K562 (cell line): ENCODE data around the gene SULT1E1. TPM values are rescaled to one million over a fixed set of nuclear protein-coding genes. Genes with fewer than 3 reads are reported as not detected.

Experiments
- ATAC-seq: fragments of 200-7000 bp; cut with Tn5 transposase; 3 replicates; pipeline ENCODE4 v1.9.1; 2020; ENCODE audit warnings: moderate library complexity
- BruUV-seq: library from RNA; stranded (reverse); fragments of 400-500 nt; replicated peaks from 2 replicates; lab custom pipeline; 2021; lab: Mats Ljungman, UMichigan
- CTCF ChIA-PET: fragments of 300-600 bp; formaldehyde crosslinking; extraction: SDS; loops from one replicate; lab custom pipeline; 2021; ENCODE audit warnings: low intra/inter-chr PET ratio; lab: Yijun Ruan, JAX
- POLR2A ChIA-PET: fragments of 300-600, 350-650 bp; sonication (Branson Sonifier 250); formaldehyde crosslinking; extraction: SDS; loops from one replicate; lab custom pipeline; 2021; ENCODE audit warnings: antibody characterized with exemption, inconsistent platforms; lab: Yijun Ruan, JAX
- DNase-seq, 4 experiments: peaks; one replicate each; pipeline versions ENCODE4 v3.0.0 to v3.0.0-alpha.2; 2011 to 2018; ENCODE audit warnings: low spot score in 3 of 4, mixed read lengths in 3 of 4; ENCODE audit errors: extremely low read depth in 1 of 4
- FAIRE-seq: peaks from 2 replicates; lab custom pipeline; 2011; peaks lifted over from hg19 to GRCh38; lab: Jason Lieb, UNC
- H2AFZ ChIP-seq: 2 replicates; pipeline ENCODE4 v1.6.0; 2011; ENCODE audit warnings: low read depth, low read length, control low read depth, inconsistent platforms
- H3K27ac ChIP-seq: fragments of 200-600 bp; 3 replicates; pipeline ENCODE4 v1.8.0; 2011; ENCODE audit warnings: low read depth, mild to moderate bottlenecking, control low read depth, inconsistent platforms, low read length, moderate library complexity, mixed read lengths; ENCODE audit errors: extremely low read depth
- H3K27me3 ChIP-seq, 2 experiments: fragments of 300-600 bp in 1 of 2; 2 replicates in 1 of 2; 3 replicates in 1 of 2; pipeline versions ENCODE4 v1.6.0 to v1.8.0; 2011; ENCODE audit warnings: inconsistent platforms in 2 of 2, low read length in 2 of 2, mild to moderate bottlenecking in 1 of 2, mixed read lengths in 1 of 2, moderate library complexity in 1 of 2; ENCODE audit not compliant: control insufficient read depth in 2 of 2, insufficient read depth in 2 of 2
- H3K36me3 ChIP-seq: fragments of 300-600 bp; 3 replicates; pipeline ENCODE4 v1.8.0; 2011; ENCODE audit warnings: mild to moderate bottlenecking, low read length, inconsistent platforms; ENCODE audit not compliant: control insufficient read depth, insufficient read depth
- H3K4me1 ChIP-seq, 2 experiments: fragments of 200-600 bp in 1 of 2; replicated peaks in 1 of 2; 2 replicates in 1 of 2; 3 replicates in 1 of 2; pipeline versions ENCODE4 v1.5.1 to v1.8.0; 2011; ENCODE audit warnings: inconsistent platforms in 2 of 2, low read length in 2 of 2, mild to moderate bottlenecking in 1 of 2, mixed read lengths in 1 of 2, moderate library complexity in 1 of 2; ENCODE audit not compliant: control insufficient read depth in 2 of 2, insufficient read depth in 2 of 2
- H3K4me2 ChIP-seq: 2 replicates; pipeline ENCODE4 v1.6.1; 2011; ENCODE audit warnings: low read length, control low read depth, inconsistent platforms, mixed read lengths; ENCODE audit not compliant: insufficient read depth
- H3K4me3 ChIP-seq: fragments of 200-600 bp; sonication (generic), shearing (Covaris generic); 2 replicates; pipeline ENCODE4 v1.5.1; 2016; ENCODE audit warnings: control low read depth, inconsistent platforms
- H3K79me2 ChIP-seq: fragments of 200-600 bp; 3 replicates; pipeline ENCODE4 v1.8.0; 2011; ENCODE audit warnings: low read length, inconsistent platforms; ENCODE audit not compliant: control insufficient read depth, insufficient read depth
- H3K9ac ChIP-seq, 2 experiments: 2 replicates each; pipeline versions ENCODE4 v1.6.0 to v1.6.1; 2011; ENCODE audit warnings: low read depth in 2 of 2, low read length in 2 of 2, control low read depth in 1 of 2, inconsistent platforms in 1 of 2, mild to moderate bottlenecking in 1 of 2, mixed read lengths in 1 of 2; ENCODE audit not compliant: insufficient read depth in 1 of 2
- H3K9me1 ChIP-seq: one replicate; pipeline ENCODE4 v1.6.0; 2011; ENCODE audit warnings: inconsistent platforms, mild to moderate bottlenecking, low read length, moderate library complexity; ENCODE audit not compliant: control insufficient read depth, insufficient read depth
- H3K9me3 ChIP-seq: replicated peaks from 2 replicates; pipeline ENCODE4 v1.5.1; 2011; ENCODE audit warnings: low read depth, low read length, inconsistent platforms; ENCODE audit not compliant: control insufficient read depth, insufficient read depth
- H4K20me1 ChIP-seq: replicated peaks from 2 replicates; pipeline ENCODE4 v1.6.1; 2011; ENCODE audit warnings: low read length, inconsistent platforms, mixed read lengths; ENCODE audit not compliant: control insufficient read depth, insufficient read depth
- GTF2A2 ChIP-seq: IDR thresholded peaks from 2 replicates; pipeline ENCODE4 v1.6.1; 2016; ENCODE audit warnings: mild to moderate bottlenecking, missing genetic modification characterization, missing compliant biosample characterization
- MNT ChIP-seq, 2 experiments: fragments of 450-650 bp; conservative IDR thresholded peaks; 2 replicates each; pipeline ENCODE4 v1.6.1; 2017; ENCODE audit warnings: mild to moderate bottlenecking in 2 of 2, moderate library complexity in 2 of 2
- SIRT6 ChIP-seq: IDR thresholded peaks from one replicate; pipeline ENCODE4 v1.6.1; 2012; ENCODE audit warnings: low read depth, mild to moderate bottlenecking, control low read depth, inconsistent platforms, low read length, moderate library complexity
- TAL1 ChIP-seq: fragments of 450-650 bp; IDR thresholded peaks from 2 replicates; pipeline ENCODE4 v1.6.1; 2016; ENCODE audit warnings: mild to moderate bottlenecking
- ZNF140 ChIP-seq: fragments of 250-450 bp; sonication (Bioruptor Pico); IDR thresholded peaks from 2 replicates; pipeline ENCODE4 v1.8.0; 2021; ENCODE audit warnings: moderate library complexity, mild to moderate bottlenecking, inconsistent platforms
- ZNF212 ChIP-seq: fragments of 450-650 bp; formaldehyde crosslinking; IDR thresholded peaks from 2 replicates; pipeline ENCODE4 v1.4.0; 2020; ENCODE audit warnings: mild to moderate bottlenecking
- WGBS: fragments of 100-300 bp; shearing (Covaris generic); methylation state at CpG from one replicate; pipeline ENCODE4 v1.1.6; 2016; ENCODE audit warnings: low coverage, mixed read lengths; ENCODE audit not compliant: insufficient coverage; ENCODE audit errors: missing lambda C conversion rate; 5-methylcytosine and 5-hydroxymethylcytosine counted together
- in situ Hi-C: fragments of 300-500 bp; cut with MboI; formaldehyde crosslinking; loops from 4 replicates; pipeline ENCODE4 v1.15.0; 2018; ENCODE audit warnings: inconsistent platforms, mixed read lengths
- intact Hi-C: fragments of 100-400 bp; cut with micrococcal nuclease; formaldehyde crosslinking; loops from 2 replicates; pipeline ENCODE4 v1.14.2; 2022
- polyA plus RNA-seq, 8 experiments: library from polyadenylated mRNA; depleted of rRNA in 4 of 8; stranded (reverse) in 5 of 8; unstranded in 3 of 8; fragments of >200 nt; fragmentation: Nextera tagmentation in 2 of 8; fragmentation: Illumina TruSeq in 1 of 8; extraction: Ambion mirVana in 2 of 8; extraction: Trizol in 1 of 8; gene quantifications; 2 replicates each; pipeline versions ENCODE4 v1.2.1 to v1.2.3, GENCODE V29; 2011 to 2014; ENCODE audit warnings: inconsistent platforms in 1 of 8, missing spikeins in 1 of 8
- total RNA-seq, 7 experiments: library from RNA; depleted of rRNA in 6 of 7; stranded (reverse); fragments of >200 nt in 6 of 7; fragmentation: Illumina TruSeq in 2 of 7; extraction: Trizol in 2 of 7; gene quantifications; 2 replicates each; pipeline versions ENCODE4 v1.2.1 to v1.2.3, GENCODE V29; 2011 to 2021; ENCODE audit warnings: low replicate concordance in 1 of 7
- TF ChIP-seq, protein P1 (sequence below): fragments of 250-450 bp; sonication (Bioruptor Pico); IDR thresholded peaks from 2 replicates; pipeline ENCODE4 v1.4.0; 2020; ENCODE audit warnings: borderline replicate concordance

The SULT1E1 gene
- total and polyA plus RNA-seq, 9 of the 15 experiments (the other 6 are each of a cell fraction or from before 2014, with no cell fraction given) = not detected

GRCh38 chr4:69877453-69877852 lies 17.5 kb upstream of the SULT1E1 start (continued):
- no peak for TF ChIP-seq MNT (conservative IDR thresholded peaks at IDR 0.05)

- Histone ChIP-seq H3K27ac (no peak overlapping the region), H3K9me1 (no peaks in the 10 kb centered on the region), H3K79me2 (no peaks in the 10 kb centered on the region), H3K4me1 (no peaks in the 10 kb centered on the region), H3K9ac (no peak overlapping the region), H2AFZ (no peak overlapping the region), H3K4me3 (no peak overlapping the region), H3K36me3 (no peaks in the 10 kb centered on the region), H4K20me1 (no peaks in the 10 kb centered on the region)
- in situ Hi-C loops = no loop called here
- intact Hi-C loops = no loop called here
- ATAC-seq (no peak), FAIRE-seq (no peak)
- CTCF ChIA-PET = no interaction called here
- no peak for TF ChIP-seq SIRT6
- TF ChIP-seq, all 486 proteins: peak for 0
- H3K4me2 ChIP-seq = no peak overlapping the region
- no peaks in the 10 kb centered on the region; the same call in 1 of the 2 replicates for H3K9me3 ChIP-seq
- 0% methylated on average over 3 of the region's 3 CpGs for WGBS
- BruUV-seq = no TSS peak
- DNase-seq = no peak
- POLR2A ChIA-PET = no interaction called here
- no peaks in the 10 kb centered on the region for H3K27me3 ChIP-seq
Observed at GRCh38 chr4:69876071-69876470, 16.1 kb upstream of the SULT1E1 start.

- FAIRE-seq (no peak), DNase-seq (no peak), ATAC-seq (no peak)
- intact Hi-C loops = no loop called here
- in situ Hi-C loops = no loop called here
- TF ChIP-seq GTF2A2 = no peak
- TF ChIP-seq ZNF140 (CRISPR knock-in tag) = no peak
- TF ChIP-seq, protein P1, sequence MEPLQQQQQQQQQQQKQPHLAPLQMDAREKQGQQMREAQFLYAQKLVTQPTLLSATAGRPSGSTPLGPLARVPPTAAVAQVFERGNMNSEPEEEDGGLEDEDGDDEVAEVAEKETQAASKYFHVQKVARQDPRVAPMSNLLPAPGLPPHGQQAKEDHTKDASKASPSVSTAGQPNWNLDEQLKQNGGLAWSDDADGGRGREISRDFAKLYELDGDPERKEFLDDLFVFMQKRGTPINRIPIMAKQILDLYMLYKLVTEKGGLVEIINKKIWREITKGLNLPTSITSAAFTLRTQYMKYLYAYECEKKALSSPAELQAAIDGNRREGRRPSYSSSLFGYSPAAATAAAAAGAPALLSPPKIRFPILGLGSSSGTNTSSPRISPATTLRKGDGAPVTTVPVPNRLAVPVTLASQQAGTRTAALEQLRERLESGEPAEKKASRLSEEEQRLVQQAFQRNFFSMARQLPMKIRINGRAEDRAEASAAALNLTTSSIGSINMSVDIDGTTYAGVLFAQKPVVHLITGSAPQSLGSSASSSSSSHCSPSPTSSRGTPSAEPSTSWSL (CRISPR knock-in tag) = no peak
- no peak for TF ChIP-seq ZNF212
- TF ChIP-seq TAL1 = no peak
- Histone ChIP-seq H3K27ac (no peak overlapping the region), H3K36me3 (no peaks in the 10 kb centered on the region), H2AFZ (no peak overlapping the region), H3K9me1 (no peaks in the 10 kb centered on the region), H3K4me1 (no peaks in the 10 kb centered on the region), H3K9me3 (no peaks in the 10 kb centered on the region; the same call in 1 of the 2 replicates), H3K9ac (no peak overlapping the region), H3K27me3 (no peaks in the 10 kb centered on the region), H3K4me2 (no peak overlapping the region), H3K79me2 (no peaks in the 10 kb centered on the region), H4K20me1 (no peaks in the 10 kb centered on the region), H3K4me3 (no peak overlapping the region)
- ChIA-PET CTCF (no interaction called here), POLR2A (no interaction called here)
- BruUV-seq = no TSS peak
- 0% methylated on average over 2 of the region's 2 CpGs for WGBS
Observed at GRCh38 chr4:69875576-69875975, 15.6 kb upstream of the SULT1E1 start.
